Activated CD4-positive, CD25-positive, alpha-beta regulatory T cell (primary cell): ENCODE measurements around the gene TNFRSF1B.

Experiments used
- DNase-seq, 4 experiments: peaks; one replicate each; lab custom pipeline; 2025; lab: John Stamatoyannopoulos, UW

TNFRSF1B gene

GRCh38 chr1:12142141-12142823 lies 24.5 kb upstream of the TNFRSF1B start:
- DNase-seq, result no peak

DNA sequence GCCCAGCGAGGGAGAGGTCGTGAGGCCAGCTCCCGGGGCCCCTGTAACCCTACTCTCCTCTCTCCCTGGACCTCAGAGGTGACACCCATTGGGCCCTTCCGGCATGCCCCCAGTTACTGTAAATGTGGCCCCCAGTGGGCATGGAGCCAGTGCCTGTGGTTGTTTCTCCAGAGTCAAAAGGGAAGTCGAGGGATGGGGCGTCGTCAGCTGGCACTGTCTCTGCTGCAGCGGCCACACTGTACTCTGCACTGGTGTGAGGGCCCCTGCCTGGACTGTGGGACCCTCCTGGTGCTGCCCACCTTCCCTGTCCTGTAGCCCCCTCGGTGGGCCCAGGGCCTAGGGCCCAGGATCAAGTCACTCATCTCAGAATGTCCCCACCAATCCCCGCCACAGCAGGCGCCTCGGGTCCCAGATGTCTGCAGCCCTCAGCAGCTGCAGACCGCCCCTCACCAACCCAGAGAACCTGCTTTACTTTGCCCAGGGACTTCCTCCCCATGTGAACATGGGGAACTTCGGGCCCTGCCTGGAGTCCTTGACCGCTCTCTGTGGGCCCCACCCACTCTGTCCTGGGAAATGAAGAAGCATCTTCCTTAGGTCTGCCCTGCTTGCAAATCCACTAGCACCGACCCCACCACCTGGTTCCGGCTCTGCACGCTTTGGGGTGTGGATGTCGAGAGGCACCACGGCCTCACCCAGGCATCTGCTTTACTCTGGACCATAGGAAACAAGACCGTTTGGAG lies 23.7 kb upstream of the TNFRSF1B start:
- no peak for DNase-seq

DNA sequence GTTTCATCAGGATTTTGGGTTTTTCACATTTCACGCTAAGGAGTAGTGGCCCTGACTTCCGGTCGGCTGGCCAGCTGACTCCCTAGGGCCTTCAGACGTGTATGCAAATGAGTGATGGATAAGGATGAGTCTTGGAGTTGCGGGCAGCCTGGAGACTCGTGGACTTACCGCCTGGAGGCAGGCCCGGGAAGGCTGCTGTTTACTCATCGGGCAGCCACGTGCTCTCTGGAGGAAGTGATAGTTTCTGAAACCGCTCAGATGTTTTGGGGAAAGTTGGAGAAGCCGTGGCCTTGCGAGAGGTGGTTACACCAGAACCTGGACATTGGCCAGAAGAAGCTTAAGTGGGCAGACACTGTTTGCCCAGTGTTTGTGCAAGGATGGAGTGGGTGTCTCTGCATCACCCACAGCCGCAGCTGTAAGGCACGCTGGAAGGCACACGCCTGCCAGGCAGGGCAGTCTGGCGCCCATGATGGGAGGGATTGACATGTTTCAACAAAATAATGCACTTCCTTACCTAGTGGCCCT lies 23.1 kb upstream of the TNFRSF1B start:
- DNase-seq, result no peak

GRCh38 chr1:12144236-12144635 lies 22.6 kb upstream of the TNFRSF1B start:
- no peak for DNase-seq

GRCh38 chr1:12144969-12145368 lies 21.8 kb upstream of the TNFRSF1B start:
- DNase-seq, result no peak

GRCh38 chr1:12145616-12146342 lies 21.0 kb upstream of the TNFRSF1B start:
- DNase-seq, result no peak

DNA sequence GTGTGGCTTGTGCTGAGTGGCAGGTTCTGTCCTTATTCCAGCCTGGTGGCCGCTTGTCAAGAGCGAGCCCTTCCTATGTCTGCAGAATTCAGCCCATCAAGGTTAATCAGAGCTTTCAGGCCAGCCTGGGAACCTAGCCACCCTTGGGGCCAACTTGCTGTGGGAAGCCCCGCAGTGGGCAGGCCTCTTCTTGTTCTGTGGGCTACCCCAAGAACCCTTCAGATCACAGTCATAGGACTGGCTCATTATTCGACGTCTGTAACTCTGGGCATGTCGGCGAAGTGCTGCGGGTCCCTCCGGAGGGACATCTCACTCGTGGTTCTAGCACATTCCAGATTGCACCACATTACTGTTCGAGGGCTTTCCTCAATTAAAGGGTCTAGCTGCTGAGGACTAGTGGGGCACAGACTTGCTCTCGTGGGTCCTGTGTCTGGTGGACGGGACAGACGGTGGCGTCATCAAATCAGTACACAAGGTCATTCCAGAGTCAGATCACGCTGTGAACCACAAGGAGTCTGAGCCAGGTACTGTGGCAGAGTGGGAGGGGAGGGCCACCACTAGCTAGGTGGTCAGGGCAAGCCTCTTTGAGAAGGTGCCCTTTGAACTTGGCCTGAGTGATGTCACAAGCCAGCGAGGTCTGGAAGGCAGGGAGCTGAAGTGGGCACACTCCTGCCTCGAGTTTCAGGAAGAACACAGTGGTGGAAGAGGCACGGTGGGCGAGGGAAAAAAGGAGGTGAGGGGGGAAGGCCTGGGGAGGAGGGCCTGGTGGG lies 20.3 kb upstream of the TNFRSF1B start:
- DNase-seq, result no peak

DNA sequence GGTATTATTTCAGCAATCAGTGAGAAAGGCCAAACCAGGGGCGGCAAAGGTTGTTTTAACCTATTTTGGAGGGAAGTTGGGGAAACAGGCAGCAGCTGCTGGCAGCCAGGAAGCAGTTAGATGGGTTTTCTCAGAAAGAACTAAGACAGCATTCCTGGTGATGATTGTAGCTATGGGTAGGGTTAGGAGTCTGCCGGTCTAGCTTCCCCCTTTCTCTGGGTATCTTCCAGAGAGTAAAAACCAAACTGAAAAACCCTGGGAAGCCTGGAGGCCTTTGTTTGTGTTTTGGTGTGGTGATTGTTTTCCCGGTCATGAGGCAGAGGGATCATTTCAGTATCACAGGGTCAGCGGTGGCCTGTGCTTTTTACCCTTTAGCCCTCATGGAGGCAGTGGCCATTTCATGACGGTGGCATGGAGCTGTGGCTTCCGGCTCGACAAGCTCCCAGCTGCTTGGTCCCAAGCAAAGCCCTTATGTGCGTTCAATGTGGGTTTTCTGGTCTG lies 19.5 kb upstream of the TNFRSF1B start:
- no peak for DNase-seq

DNA sequence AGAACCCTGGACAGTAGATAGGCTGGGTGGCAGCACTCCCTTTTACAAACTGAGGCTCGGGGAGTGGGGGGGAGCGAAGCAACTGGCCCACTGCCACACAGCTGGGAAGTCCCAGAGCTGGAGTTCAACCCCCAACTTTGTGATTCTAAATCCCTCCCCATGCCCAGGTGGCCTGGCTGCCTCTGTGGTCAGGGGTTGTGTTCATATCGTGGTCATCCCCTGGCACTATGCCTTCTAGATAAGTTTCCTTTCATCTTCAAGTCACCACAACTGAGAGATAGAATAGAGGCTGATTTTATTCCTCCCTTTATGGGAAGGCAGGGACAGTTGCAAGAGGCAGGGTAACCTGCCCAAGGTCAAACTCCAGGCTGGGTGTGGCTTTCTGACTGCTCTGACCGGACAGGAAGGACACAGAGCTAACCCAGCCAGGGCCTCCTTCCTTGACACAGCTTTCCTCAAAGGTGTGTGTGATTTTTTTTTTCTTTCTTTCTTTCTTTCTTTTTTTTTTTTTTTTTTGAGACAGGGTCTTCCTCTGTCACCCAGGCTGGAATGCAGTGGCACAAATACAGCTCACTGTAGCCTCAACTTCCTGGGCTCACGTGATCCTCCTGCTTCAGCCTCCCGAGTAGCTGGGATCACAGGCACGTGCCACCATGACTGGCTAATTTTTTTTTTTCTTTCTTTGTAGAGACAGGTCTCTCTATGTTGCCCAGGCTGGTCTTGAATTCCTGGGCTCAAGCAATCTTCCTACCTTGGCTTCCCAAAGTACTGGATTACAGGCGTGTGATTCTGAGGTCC lies 18.4 kb upstream of the TNFRSF1B start:
- no peak for DNase-seq

- DNase-seq, result no peak
These were observed 17.6 kb upstream of the TNFRSF1B start for GRCh38 chr1:12148958-12149790.

DNA sequence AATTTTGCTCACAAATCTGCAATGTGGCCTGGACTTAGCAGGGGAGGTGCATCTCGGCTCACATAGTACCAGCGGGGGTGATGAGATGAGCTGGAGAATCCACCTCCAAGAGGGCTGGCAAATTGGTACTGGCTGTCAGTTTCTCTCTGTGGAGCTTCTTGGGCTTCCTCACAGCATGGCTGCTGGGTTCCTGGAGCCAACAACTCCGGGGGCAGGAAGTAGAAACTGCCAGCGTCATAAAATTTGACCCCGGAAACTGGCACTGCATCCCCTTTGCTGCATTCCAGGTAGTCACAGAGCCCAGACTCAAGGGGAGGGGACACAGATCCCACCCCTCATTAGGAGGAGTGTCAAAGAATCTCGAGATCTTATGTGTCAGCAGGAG lies 17.0 kb upstream of the TNFRSF1B start:
- DNase-seq, result no peak

DNA sequence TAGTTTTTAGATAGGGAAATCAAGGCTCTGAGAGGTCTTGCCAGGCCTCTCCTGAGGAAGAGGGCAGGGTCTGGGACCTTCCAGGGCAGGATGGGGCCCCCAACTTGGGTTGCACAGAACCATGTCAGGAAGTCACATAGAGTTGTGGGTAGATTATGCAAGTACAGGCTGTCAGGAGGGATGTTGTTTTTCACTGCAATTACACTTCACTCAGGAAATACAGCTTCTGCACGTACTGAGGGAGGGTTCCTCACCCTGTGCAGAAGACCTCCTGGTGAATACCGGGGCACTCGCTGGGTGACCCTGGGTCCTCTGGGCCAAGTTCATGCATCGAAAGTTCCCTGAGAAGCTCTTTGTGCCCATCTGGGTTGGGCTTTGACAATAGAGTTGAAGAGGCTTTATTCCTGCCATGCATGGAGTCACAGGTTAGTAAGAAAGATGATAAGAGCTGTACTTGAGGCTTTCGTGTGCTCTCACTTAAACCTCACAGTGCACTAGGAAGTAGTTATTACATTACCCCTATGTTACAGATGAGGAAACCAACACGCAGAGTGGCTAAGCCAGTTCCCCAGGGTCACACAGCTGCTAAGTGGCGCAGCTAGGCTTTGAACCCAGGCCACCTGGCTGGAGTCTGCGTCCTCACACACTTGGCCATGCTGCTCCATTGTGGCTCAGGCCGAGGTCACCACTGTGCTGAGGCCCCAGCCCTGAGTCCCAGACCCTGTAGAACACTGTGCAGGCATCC lies 16.2 kb upstream of the TNFRSF1B start:
- DNase-seq, result no peak

- DNase-seq, result no peak
These were observed 15.3 kb upstream of the TNFRSF1B start for GRCh38 chr1:12151465-12151864.

GRCh38 chr1:12152113-12152891 lies 14.5 kb upstream of the TNFRSF1B start:
- no peak for DNase-seq

GRCh38 chr1:12153181-12153785 lies 13.5 kb upstream of the TNFRSF1B start:
- DNase-seq, result no peak

GRCh38 chr1:12155328-12155727 lies 11.5 kb upstream of the TNFRSF1B start:
- no peak for DNase-seq

DNA sequence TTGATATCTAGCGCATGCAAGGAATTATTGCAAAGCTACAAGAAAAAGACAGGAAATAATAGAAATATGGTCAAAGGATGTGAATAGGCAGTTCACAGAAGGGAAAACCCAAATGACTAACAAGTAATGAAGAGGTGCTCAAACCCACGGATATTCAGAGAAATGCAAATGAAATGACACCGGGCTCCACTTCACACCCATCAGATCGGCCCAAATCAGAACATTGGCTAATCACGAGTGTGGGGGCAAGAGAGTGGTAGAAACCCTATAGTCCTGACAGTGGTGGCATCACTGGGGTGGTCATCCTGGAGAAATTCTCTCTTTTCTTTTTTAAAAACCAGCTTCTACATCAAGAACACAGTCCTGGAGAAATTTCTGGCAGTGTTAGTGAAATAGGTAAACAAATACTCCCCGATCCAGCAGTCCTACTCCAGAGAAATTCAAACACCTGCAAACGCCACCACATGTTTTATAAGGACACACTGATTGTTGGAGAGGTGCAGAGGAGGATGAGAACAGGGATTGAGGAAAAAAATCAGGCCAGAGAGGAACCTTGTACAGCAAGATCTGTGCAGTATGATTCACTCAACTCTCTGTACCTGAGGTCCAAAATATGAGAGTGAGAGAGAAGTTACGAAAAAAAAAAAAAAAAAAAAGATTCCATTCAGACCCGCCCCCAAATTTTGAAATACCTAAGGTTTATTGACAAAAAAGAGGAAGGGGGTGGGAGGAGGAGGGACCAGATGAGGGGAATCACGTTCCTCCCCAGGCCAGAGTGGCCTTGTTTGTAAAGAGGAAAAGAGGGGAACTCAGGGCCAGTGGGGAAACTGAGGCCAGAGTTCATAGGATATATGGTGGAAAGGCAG lies 9.2 kb upstream of the TNFRSF1B start:
- no peak for DNase-seq
